ENCODE measurements around the gene CTH. TPM values are rescaled to one million over a fixed set of nuclear protein-coding genes. Genes with fewer than 3 reads are reported as not detected.
"Not testable (repeated sequence)": the region's sequence is repeated elsewhere in the genome, so short reads cannot be mapped to it uniquely, and the experiment has no call there.

Gene CTH
- total and polyA plus RNA-seq, 11 donors: 0.74 to 3.9 (median 1.6) TPM

DNA sequence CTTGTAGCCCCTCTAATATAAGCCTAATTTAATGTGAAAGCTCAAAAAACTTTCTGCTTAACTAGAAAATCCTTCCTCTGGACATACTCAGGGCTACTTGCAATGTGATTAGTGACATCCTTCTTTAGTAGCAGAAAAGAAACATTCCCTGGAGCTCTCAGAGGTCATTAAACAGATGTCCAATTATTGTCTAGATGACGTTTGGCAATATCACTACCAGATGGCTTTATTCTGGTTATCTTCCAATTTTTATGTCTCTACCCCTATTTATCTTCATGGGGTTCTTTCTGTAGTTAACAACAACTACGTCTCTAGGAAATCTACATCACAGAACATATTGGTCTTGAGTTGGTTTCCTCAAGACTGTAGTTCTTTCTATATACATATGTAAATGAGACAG lies 44.2 kb downstream of the CTH start:
- no peaks in the 10 kb centered on the region for H3K9me3 ChIP-seq
- no peaks in the 10 kb centered on the region for H3K27me3 ChIP-seq
- H3K4me1 ChIP-seq: no peaks in the 10 kb centered on the region
- no peak overlapping the region for H3K4me3 ChIP-seq
- ATAC-seq (no peak), DNase-seq (no peak)
- no peaks in the 10 kb centered on the region for H3K36me3 ChIP-seq
- H3K27ac ChIP-seq: no peak overlapping the region
- intact Hi-C loops (cut with DNase I): no loop called here
- TF ChIP-seq, protein P1, sequence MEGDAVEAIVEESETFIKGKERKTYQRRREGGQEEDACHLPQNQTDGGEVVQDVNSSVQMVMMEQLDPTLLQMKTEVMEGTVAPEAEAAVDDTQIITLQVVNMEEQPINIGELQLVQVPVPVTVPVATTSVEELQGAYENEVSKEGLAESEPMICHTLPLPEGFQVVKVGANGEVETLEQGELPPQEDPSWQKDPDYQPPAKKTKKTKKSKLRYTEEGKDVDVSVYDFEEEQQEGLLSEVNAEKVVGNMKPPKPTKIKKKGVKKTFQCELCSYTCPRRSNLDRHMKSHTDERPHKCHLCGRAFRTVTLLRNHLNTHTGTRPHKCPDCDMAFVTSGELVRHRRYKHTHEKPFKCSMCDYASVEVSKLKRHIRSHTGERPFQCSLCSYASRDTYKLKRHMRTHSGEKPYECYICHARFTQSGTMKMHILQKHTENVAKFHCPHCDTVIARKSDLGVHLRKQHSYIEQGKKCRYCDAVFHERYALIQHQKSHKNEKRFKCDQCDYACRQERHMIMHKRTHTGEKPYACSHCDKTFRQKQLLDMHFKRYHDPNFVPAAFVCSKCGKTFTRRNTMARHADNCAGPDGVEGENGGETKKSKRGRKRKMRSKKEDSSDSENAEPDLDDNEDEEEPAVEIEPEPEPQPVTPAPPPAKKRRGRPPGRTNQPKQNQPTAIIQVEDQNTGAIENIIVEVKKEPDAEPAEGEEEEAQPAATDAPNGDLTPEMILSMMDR (IDR thresholded peaks at IDR 0.05): no peak
- no peak for TF ChIP-seq POLR2A (IDR thresholded peaks at IDR 0.05)
- WGBS, 4 donors: 46 to 63% (median 53%) methylated on average over 2 of the region's 2 CpGs

DNA sequence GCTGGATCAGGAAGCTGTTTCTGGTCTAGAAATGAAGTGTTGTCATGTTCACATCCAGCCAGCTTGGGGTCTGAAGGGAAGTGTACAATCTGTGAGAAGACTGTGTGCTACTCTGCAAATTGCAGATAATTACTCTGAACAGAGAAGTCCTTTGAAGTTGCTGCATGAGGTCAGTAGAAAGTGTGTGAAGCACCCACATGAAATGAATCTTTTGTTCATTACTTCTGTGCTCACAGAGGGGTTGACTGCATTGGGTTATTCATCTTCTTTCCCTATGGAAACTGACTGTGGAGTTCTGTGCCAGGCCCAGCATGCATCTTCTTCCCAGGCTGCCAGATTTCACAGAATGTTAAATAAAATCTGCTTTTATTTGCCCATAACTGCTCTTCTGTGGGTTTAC lies 47.1 kb downstream of the CTH start:
- no peaks in the 10 kb centered on the region for H3K36me3 ChIP-seq
- H3K4me1 ChIP-seq: no peaks in the 10 kb centered on the region
- intact Hi-C loops (cut with DNase I): no loop called here
- no peaks in the 10 kb centered on the region for H3K9me3 ChIP-seq
- no peak overlapping the region for H3K4me3 ChIP-seq
- DNase-seq (no peak), ATAC-seq (no peak)
- no peak overlapping the region for H3K27ac ChIP-seq
- TF ChIP-seq, protein P1 (IDR thresholded peaks at IDR 0.05): no peak
- no peak for TF ChIP-seq POLR2A (IDR thresholded peaks at IDR 0.05)
- no peaks in the 10 kb centered on the region for H3K27me3 ChIP-seq

DNA sequence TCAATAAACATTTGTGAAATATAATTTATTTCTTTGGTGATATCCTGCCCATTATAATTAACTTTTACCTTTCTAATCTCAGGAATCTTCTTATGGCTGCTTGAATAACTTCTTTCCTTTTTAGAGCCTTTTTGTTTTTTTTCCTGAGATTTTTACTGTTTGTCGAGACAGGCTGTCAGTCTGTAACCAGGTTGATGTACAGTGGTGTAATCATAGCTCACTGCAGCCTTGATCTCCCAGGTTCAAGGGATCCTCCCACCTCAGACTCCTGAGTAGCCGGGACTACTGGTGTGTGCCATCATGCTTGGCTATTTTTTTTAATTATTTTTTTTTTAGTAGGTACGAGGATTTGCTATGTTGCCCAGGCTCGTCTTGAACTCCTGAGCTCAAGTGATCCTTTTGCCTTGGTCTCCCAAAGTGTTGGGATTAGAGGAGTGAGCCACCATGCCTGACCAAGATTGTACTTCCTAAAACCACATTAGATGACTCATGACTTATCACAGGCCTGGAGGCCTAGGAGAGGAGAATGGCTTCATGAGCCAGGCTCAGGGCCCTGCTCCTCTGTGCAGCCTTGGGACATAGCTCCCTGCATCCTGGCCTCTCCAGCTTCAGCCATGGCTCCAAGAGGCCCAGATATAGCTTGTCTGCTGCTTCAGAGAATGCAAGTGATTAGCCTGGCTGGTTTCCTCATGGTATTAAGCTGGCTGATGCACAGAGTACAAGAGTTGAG lies 48.6 kb downstream of the CTH start:
- intact Hi-C loops (cut with DNase I): no loop called here
- no peak for ATAC-seq
- TF ChIP-seq, protein P1 (IDR thresholded peaks at IDR 0.05): no peak
- TF ChIP-seq POLR2A (IDR thresholded peaks at IDR 0.05): no peak
- H3K4me1 ChIP-seq: no peaks in the 10 kb centered on the region
- 89 to 95% (median 92%) methylated on average over 4 of the region's 4 CpGs for WGBS, 4 donors
- no peaks in the 10 kb centered on the region for H3K27me3 ChIP-seq
- no peak for DNase-seq
- H3K36me3 ChIP-seq: no peaks in the 10 kb centered on the region
- H3K4me3 ChIP-seq: no peak overlapping the region
- H3K27ac ChIP-seq: no peak overlapping the region
- H3K9me3 ChIP-seq: no peaks in the 10 kb centered on the region

DNA sequence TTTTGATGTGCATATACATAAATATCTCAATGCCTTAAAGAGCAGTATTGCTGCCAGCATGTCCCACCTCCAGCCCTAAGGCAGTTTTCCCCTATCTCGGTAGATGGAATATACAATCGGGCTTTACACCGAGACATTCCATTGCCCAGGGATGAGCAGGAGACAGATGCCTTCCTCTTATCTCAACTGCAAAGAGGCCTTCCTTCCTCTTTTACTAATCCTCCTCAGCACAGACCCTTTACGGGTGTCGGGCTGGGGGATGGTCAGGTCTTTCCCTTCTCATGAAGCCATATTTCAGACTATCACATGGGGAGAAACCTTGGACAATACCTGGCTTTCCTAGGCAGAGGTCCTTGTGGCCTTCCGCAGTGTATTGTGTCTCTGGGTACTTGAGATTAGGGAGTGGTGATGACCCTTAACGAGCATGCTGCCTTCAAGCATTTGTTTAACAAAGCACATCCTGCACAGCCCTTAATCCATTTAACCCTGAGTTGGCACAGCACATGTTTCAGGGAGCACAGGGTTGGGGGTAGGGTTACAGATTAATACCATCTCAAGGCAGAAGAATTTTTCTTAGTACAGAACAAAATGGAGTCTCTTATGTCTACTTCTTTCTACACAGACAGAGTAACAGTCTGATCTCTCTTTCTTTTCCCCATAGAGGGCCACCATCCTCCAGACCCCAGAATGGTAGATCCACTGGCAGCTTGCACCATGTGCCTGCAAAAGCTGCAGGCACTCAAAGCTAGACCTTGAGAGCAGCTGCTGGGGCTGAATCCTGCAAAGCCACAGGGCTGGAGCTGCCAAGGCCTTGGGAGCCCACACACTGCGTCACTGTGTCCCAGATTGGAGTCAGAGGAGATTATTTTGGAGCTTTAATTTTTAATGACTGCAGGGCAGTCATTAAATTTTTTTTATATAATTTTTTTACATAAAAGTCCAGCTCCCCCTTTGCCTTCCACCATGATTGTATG lies 50.0 kb downstream of the CTH start:
- H3K27me3 ChIP-seq; H3K9me3 ChIP-seq; DNase-seq; intact Hi-C loops (cut with DNase I); H3K4me1 ChIP-seq; H3K4me3 ChIP-seq; H3K36me3 ChIP-seq; H3K27ac ChIP-seq: not testable (repeated sequence)
- ATAC-seq: peak in 2 of 4 donors; percentile 36 to 56
- WGBS, 4 donors: 53 to 59% (median 56%) methylated on average over 8 of the region's 8 CpGs
